BE2C (cell line): Measurements from ENCODE around the gene BEST3.

ENCODE experiments used
- DNase-seq: peaks from one replicate; pipeline ENCODE4 v3.0.0-alpha.2; 2020
- H3K27me3 ChIP-seq: fragments of 250-450 bp; sonication (Bioruptor Pico); 2 replicates; pipeline ENCODE4 v1.5.1; 2020; ENCODE audit warnings: mild to moderate bottlenecking
- H3K36me3 ChIP-seq: fragments of 250-450 bp; sonication (Bioruptor Pico); 2 replicates; pipeline ENCODE4 v1.5.1; 2020; ENCODE audit warnings: mild to moderate bottlenecking
- H3K4me1 ChIP-seq: fragments of 250-450 bp; sonication (Bioruptor Pico); 2 replicates; pipeline ENCODE4 v1.5.1; 2020
- H3K4me3 ChIP-seq: 2 replicates; pipeline ENCODE4 v1.5.1; 2011; ENCODE audit warnings: low read depth, low read length
- H3K9me3 ChIP-seq: fragments of 250-450 bp; sonication (Bioruptor Pico); 2 replicates; pipeline ENCODE4 v1.5.1; 2020
- TF ChIP-seq, protein P1 (sequence below): IDR thresholded peaks from 2 replicates; pipeline ENCODE4 v1.5.1; 2012; ENCODE audit warnings: mild to moderate bottlenecking, low read depth, low read length

Gene BEST3

DNA sequence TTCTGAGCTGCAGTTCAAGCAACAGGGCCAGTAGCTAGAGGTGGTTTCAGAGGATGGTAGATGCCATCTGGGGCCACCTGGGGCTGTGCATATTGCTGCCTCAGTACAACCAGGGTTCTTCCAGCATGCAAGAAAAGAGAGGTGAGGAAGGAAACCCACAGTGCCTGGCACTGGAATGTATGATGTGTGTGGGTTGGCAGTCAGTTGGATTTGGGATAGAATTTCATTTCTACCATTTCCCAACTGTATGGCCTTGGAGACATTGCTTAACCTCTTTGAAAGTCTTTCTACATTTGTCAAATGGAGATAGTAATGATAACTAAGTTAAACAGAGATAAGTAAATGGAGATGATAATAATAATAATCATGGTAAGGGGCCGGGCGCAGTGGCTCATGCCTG lies 78.2 kb downstream of the BEST3 start:
- H3K4me1 ChIP-seq: peaks cover 5% of the 10 kb centered on the region
- H3K4me3 ChIP-seq: no peak overlapping the region
- H3K9me3 ChIP-seq: no peaks in the 10 kb centered on the region
- H3K27me3 ChIP-seq: no peaks in the 10 kb centered on the region
- H3K36me3 ChIP-seq: no peaks in the 10 kb centered on the region
- TF ChIP-seq, protein P1, sequence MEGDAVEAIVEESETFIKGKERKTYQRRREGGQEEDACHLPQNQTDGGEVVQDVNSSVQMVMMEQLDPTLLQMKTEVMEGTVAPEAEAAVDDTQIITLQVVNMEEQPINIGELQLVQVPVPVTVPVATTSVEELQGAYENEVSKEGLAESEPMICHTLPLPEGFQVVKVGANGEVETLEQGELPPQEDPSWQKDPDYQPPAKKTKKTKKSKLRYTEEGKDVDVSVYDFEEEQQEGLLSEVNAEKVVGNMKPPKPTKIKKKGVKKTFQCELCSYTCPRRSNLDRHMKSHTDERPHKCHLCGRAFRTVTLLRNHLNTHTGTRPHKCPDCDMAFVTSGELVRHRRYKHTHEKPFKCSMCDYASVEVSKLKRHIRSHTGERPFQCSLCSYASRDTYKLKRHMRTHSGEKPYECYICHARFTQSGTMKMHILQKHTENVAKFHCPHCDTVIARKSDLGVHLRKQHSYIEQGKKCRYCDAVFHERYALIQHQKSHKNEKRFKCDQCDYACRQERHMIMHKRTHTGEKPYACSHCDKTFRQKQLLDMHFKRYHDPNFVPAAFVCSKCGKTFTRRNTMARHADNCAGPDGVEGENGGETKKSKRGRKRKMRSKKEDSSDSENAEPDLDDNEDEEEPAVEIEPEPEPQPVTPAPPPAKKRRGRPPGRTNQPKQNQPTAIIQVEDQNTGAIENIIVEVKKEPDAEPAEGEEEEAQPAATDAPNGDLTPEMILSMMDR: no peak
- DNase-seq: no peak

DNA sequence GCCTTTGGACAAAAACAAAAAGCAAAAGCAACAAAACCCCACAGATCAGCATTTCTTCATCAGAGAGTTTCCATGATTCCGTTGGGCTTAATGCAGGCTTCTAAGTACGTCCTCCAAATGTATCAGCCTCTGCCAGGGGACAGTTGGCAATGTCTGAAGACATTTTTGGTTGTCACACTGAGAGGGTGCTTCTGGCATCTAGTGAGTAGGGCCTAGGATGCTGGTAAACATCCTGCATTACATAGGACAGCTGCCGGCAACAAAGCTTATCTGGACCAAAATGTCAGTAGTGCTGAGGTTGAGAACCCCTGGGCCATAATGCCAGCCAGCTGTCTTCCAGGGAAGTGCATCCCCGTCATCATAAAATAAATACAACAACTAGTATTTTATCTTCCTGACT lies 79.0 kb downstream of the BEST3 start:
- H3K4me1 ChIP-seq: peaks cover 5% of the 10 kb centered on the region
- H3K36me3 ChIP-seq: no peaks in the 10 kb centered on the region
- H3K27me3 ChIP-seq: no peaks in the 10 kb centered on the region
- no peak for DNase-seq
- H3K9me3 ChIP-seq: no peaks in the 10 kb centered on the region
- no peak overlapping the region for H3K4me3 ChIP-seq
- TF ChIP-seq, protein P1: no peak

DNA sequence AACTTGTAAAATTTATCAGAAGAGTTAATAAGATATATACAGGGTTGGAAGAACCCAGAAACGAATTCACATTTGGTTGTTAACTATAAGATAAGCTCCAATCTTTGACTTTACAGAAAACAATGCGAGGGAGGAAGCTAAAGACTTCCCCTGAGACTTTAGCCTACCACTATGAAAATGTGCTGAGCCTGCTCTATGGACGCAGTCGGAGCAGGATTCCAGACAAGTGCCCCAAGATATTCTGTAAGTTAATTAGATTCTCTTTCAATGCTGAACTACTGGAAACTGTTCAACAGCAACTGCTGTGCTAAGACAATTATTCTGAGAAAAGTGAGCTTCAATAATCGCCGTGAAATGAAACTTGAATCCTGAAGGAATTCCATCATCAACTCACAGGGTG lies 80.1 kb downstream of the BEST3 start:
- DNase-seq: no peak
- peaks cover 5% of the 10 kb centered on the region for H3K4me1 ChIP-seq
- no peaks in the 10 kb centered on the region for H3K9me3 ChIP-seq
- H3K36me3 ChIP-seq: no peaks in the 10 kb centered on the region
- H3K4me3 ChIP-seq: no peak overlapping the region
- H3K27me3 ChIP-seq: no peaks in the 10 kb centered on the region
- TF ChIP-seq, protein P1: no peak

DNA sequence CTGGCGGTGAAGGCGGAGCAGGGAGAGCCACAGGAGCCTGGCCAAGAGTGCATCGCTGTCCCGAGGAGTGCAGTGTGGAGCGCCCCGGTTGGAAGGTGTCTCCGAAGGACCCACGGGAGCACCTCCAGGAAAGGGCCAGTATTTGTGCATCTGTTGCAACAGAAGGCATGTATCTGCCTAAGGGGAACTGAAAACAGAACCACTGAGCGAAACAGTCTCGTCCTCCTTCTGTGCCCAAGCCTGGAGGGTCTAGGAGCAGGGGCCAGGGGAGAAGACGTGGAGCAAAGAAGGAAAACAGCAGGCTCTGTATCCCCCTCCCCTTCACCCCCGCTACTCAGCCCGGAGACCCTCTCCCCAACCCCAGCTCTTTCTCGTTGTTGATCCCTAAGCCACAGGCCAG lies 83.1 kb downstream of the BEST3 start:
- Histone ChIP-seq H3K9me3 (no peaks in the 10 kb centered on the region), H3K4me3 (no peak overlapping the region), H3K36me3 (no peaks in the 10 kb centered on the region), H3K27me3 (no peaks in the 10 kb centered on the region), H3K4me1 (peaks cover 5% of the 10 kb centered on the region)
- TF ChIP-seq, protein P1: no peak
- no peak for DNase-seq

DNA sequence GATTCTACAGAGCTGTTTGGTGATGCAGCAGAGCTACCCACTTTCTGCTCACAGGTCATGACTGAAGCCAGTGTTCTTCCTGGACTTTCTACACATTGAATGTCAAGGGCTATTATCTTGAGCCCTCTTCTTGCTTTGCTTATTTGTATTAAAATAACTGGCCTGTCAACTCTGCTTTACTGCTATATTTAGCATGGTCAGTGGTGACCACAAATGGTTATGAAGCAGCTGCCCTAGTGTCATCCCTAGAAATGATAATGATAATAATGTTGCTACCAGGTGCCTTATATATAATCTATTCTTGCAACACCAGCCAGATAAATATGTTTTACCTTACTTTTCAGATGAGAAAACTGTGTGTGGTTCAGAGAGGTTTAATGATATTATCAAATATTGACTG lies 85.8 kb downstream of the BEST3 start:
- Histone ChIP-seq H3K9me3 (no peaks in the 10 kb centered on the region), H3K27me3 (no peaks in the 10 kb centered on the region), H3K4me1 (no peaks in the 10 kb centered on the region), H3K4me3 (no peak overlapping the region), H3K36me3 (no peaks in the 10 kb centered on the region)
- TF ChIP-seq, protein P1: no peak
- DNase-seq: no peak

DNA sequence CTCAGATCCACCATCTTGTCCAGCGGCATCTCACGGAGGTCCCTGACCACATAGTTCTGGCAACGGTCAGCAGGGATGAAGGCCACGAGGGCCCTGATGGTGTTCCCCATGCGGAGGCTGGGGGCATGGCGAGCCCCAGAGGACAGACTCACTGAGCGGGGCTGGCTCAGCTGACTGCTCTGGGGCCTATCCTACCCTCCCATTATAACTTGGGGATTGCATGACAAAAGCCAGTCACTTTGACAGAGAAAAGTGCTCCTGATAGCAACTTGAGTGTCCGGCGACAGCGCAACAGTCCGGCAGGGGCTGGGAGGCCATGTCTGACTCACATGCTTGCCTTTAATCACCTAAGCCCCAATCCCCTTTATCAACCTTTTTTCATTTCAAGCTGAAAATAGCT lies 88.4 kb downstream of the BEST3 start, which contains the start of gene LRRC10:
Gene LRRC10 (minus strand): TSS at position 179 of the 400 bp plus-strand sequence. CDS start 69 bp downstream, at position 110.
- TF ChIP-seq, protein P1: no peak
- H3K9me3 ChIP-seq: no peaks in the 10 kb centered on the region
- H3K36me3 ChIP-seq: no peaks in the 10 kb centered on the region
- no peak for DNase-seq
- no peak within 1 kb of the TSS for H3K4me3 ChIP-seq
- H3K27me3 ChIP-seq: no peaks in the 10 kb centered on the region
- H3K4me1 ChIP-seq: no peaks in the 10 kb centered on the region
